ENCODE results near the gene KDM4C. TPM values are rescaled to one million over a fixed set of nuclear protein-coding genes. Genes with fewer than 3 reads are reported as not detected.
A peak's percentile ranks its signal among the peaks of the same experiment; 100 is the strongest.
"Not testable (repeated sequence)": the region's sequence is repeated elsewhere in the genome, so short reads cannot be mapped to it uniquely, and the experiment has no call there.

Gene KDM4C
- total and polyA plus RNA-seq, 2 experiments from 2014 or later: 14.3 to 20.6 TPM

GRCh38 chr9:6714176-6714575 lies 43.6 kb upstream of the KDM4C start:
- Histone ChIP-seq H3K36me3 (ENCODE audit: low read depth) (no peaks in the 10 kb centered on the region), H3F3A (ENCODE audit: insufficient read depth) (no peaks in the 10 kb centered on the region), H3K9ac (no peak overlapping the region), H3K27me3 (replicated peaks; ENCODE audit: insufficient read depth) (0 out of 2 replicates have a peak, but pooled peaks cover 4% of the 10 kb centered on the region), H3K9me2 (ENCODE audit: insufficient read depth) (no peaks in the 10 kb centered on the region), H3K79me2 (ENCODE audit: insufficient read depth) (no peaks in the 10 kb centered on the region), H3K4me3 (no peak overlapping the region), H2AFZ (no peak overlapping the region), H3K9me3 (ENCODE audit: low read depth) (no peaks in the 10 kb centered on the region), H3K4me1 (ENCODE audit: insufficient read depth) (no peaks in the 10 kb centered on the region), H3K4me2 (ENCODE audit: unreplicated experiment) (no peak overlapping the region), H3K27ac (no peak overlapping the region), H4K20me1 (ENCODE audit: insufficient read depth) (no peaks in the 10 kb centered on the region)
- in situ Hi-C loops (cut with MboI): no loop called here
- no peak for DNase-seq
- WGBS, 2 experiments (ENCODE audit: low coverage in 1 of 2, low lambda C conversion rate in 2 of 2, missing lambda C conversion rate in 2 of 2): 68 to 76% methylated on average over 2 of the region's 2 CpGs
- no peak for TF ChIP-seq EZH2 (IDR thresholded peaks at IDR 0.05; ENCODE audit: insufficient read depth, poor library complexity, severe bottlenecking)
- TF ChIP-seq EZH2phosphoT487 (IDR thresholded peaks at IDR 0.05; ENCODE audit: insufficient read depth, low read depth): no peak

- H3K36me3 ChIP-seq (ENCODE audit: low read depth); H3K27me3 ChIP-seq (replicated peaks; ENCODE audit: insufficient read depth); H3K9me3 ChIP-seq (ENCODE audit: low read depth); DNase-seq; H3K9ac ChIP-seq; H3K9me2 ChIP-seq (ENCODE audit: insufficient read depth); in situ Hi-C loops (cut with MboI); H3K4me2 ChIP-seq (ENCODE audit: unreplicated experiment); H3K4me1 ChIP-seq (ENCODE audit: insufficient read depth); H3K27ac ChIP-seq; H4K20me1 ChIP-seq (ENCODE audit: insufficient read depth); H3F3A ChIP-seq (ENCODE audit: insufficient read depth); H3K79me2 ChIP-seq (ENCODE audit: insufficient read depth): not testable (repeated sequence)
- Histone ChIP-seq H3K4me3 (peak overlapping the region; percentile 63), H2AFZ (peak overlapping the region; percentile 67)
- 84 to 89% methylated on average over 27 to 28 of the region's 28 CpGs for WGBS, 2 experiments (ENCODE audit: low coverage in 1 of 2, low lambda C conversion rate in 2 of 2, missing lambda C conversion rate in 2 of 2)
Observed at GRCh38 chr9:6715153-6715754, 42.5 kb upstream of the KDM4C start.

DNA sequence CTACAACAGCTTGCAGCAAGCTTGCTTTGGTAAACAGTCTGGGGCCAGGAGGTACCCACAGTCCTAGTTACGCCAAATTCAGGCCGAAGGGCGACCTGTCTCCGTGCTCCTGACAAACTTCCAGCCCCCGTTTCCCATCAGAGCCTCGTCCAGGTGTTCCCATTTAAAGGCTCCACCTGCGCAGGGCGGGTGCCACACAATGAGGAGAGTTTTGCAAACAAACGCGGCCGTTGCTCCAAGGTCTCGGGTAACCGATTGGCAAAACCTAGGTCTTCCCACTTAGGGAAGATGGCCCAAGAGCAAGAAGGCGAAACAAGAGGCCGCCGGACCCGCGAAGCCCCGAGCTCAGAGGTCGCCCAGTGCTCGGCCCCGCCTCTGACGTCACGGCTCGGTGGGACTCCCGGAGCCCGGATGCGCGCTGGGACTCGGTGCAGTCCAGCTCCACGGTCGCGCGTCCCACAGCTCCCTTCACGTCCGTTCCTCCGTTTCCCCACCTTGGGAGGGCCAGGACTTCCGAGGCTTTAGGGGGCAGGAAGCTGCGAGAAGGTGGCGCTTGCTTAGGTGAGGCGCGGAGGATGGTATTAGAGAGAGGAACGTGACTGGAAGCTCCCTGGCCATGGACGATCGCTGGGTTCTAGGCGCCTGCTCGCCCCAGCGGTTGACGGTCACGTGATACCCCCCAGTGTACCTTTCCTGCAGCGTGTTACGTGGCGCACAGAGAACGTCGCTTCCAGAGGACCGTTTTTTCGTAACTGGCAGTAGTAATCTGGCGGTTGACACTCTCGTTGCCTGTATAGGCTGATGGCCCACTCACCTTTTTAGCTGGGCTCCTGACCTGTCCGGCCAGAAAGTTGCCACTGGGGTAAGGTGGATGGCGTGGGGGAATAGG lies 41.8 kb upstream of the KDM4C start:
- Histone ChIP-seq H4K20me1 (ENCODE audit: insufficient read depth) (no peaks in the 10 kb centered on the region), H3K9ac (no peak overlapping the region), H3K27me3 (replicated peaks; ENCODE audit: insufficient read depth) (0 out of 2 replicates have a peak, but pooled peaks cover 4% of the 10 kb centered on the region), H3K4me2 (ENCODE audit: unreplicated experiment) (peak overlapping the region; percentile 66), H3F3A (ENCODE audit: insufficient read depth) (no peaks in the 10 kb centered on the region), H3K9me3 (ENCODE audit: low read depth) (no peaks in the 10 kb centered on the region), H3K27ac (no peak overlapping the region), H3K36me3 (ENCODE audit: low read depth) (no peaks in the 10 kb centered on the region), H3K9me2 (ENCODE audit: insufficient read depth) (no peaks in the 10 kb centered on the region), H3K4me1 (ENCODE audit: insufficient read depth) (no peaks in the 10 kb centered on the region), H3K4me3 (peak overlapping the region; percentile 63), H3K79me2 (ENCODE audit: insufficient read depth) (no peaks in the 10 kb centered on the region), H2AFZ (peak overlapping the region; percentile 67)
- DNase-seq: peak; percentile 46
- in situ Hi-C loops (cut with MboI): no loop called here
- no peak for TF ChIP-seq EZH2 (IDR thresholded peaks at IDR 0.05; ENCODE audit: insufficient read depth, poor library complexity, severe bottlenecking)
- TF ChIP-seq EZH2phosphoT487 (IDR thresholded peaks at IDR 0.05; ENCODE audit: insufficient read depth, low read depth): no peak
- WGBS, 2 experiments (ENCODE audit: low coverage in 1 of 2, low lambda C conversion rate in 2 of 2, missing lambda C conversion rate in 2 of 2): 27% methylated on average over 60 to 61 of the region's 61 CpGs

- TF ChIP-seq EZH2 (IDR thresholded peaks at IDR 0.05; ENCODE audit: insufficient read depth, poor library complexity, severe bottlenecking) (no peak), EZH2phosphoT487 (IDR thresholded peaks at IDR 0.05; ENCODE audit: insufficient read depth, low read depth) (no peak)
- no peak for DNase-seq
- in situ Hi-C loops (cut with MboI): no loop called here
- no peaks in the 10 kb centered on the region for H3K36me3 ChIP-seq (ENCODE audit: low read depth)
- H3K4me3 ChIP-seq: no peak overlapping the region
- no peak overlapping the region for H3K27ac ChIP-seq
- H3K4me2 ChIP-seq (ENCODE audit: unreplicated experiment): no peak overlapping the region
- no peak overlapping the region for H2AFZ ChIP-seq
- no peaks in the 10 kb centered on the region for H4K20me1 ChIP-seq (ENCODE audit: insufficient read depth)
- H3K79me2 ChIP-seq (ENCODE audit: insufficient read depth): no peaks in the 10 kb centered on the region
- no peaks in the 10 kb centered on the region for H3K9me2 ChIP-seq (ENCODE audit: insufficient read depth)
- no peaks in the 10 kb centered on the region for H3K4me1 ChIP-seq (ENCODE audit: insufficient read depth)
- H3K9me3 ChIP-seq (ENCODE audit: low read depth): no peaks in the 10 kb centered on the region
- no peak overlapping the region for H3K9ac ChIP-seq
- H3F3A ChIP-seq (ENCODE audit: insufficient read depth): no peaks in the 10 kb centered on the region
- WGBS, 2 experiments (ENCODE audit: low coverage in 1 of 2, low lambda C conversion rate in 2 of 2, missing lambda C conversion rate in 2 of 2): 80% methylated on average over 9 of the region's 9 CpGs
- H3K27me3 ChIP-seq (replicated peaks; ENCODE audit: insufficient read depth): 0 out of 2 replicates have a peak, but pooled peaks cover 4% of the 10 kb centered on the region
Observed at GRCh38 chr9:6716766-6717165, 41.0 kb upstream of the KDM4C start.
